WERI-Rb-1 (cell line): ENCODE data around the gene SPRED1.
A peak's percentile ranks its signal among the peaks of the same experiment; 100 is the strongest.

Source experiments
- DNase-seq: peaks from one replicate; pipeline ENCODE4 v3.0.0-alpha.2; 2020
- H3K27ac ChIP-seq: fragments of 250-450 bp; sonication (Bioruptor Pico); 2 replicates; pipeline ENCODE4 v1.5.1; 2020; ENCODE audit warnings: mild to moderate bottlenecking, moderate library complexity
- H3K27me3 ChIP-seq: fragments of 250-450 bp; sonication (Bioruptor Pico); 2 replicates; pipeline ENCODE4 v1.5.1; 2021; ENCODE audit warnings: mild to moderate bottlenecking, low read depth, moderate library complexity; ENCODE audit not compliant: insufficient read depth, severe bottlenecking
- H3K36me3 ChIP-seq: fragments of 250-450 bp; sonication (Bioruptor Pico); 2 replicates; pipeline ENCODE4 v1.5.1; 2020; ENCODE audit warnings: mild to moderate bottlenecking, moderate library complexity
- H3K4me3 ChIP-seq: 2 replicates; pipeline ENCODE4 v1.5.1; 2011; ENCODE audit warnings: low read depth, mild to moderate bottlenecking, control low read depth, low read length
- H3K9me3 ChIP-seq: fragments of 250-450 bp; sonication (Bioruptor Pico); 2 replicates; pipeline ENCODE4 v1.5.1; 2021; ENCODE audit warnings: mild to moderate bottlenecking, moderate library complexity; ENCODE audit not compliant: severe bottlenecking
- CTCF ChIP-seq: IDR thresholded peaks from 2 replicates; pipeline ENCODE4 v1.5.1; 2011; ENCODE audit warnings: low read depth, mild to moderate bottlenecking, control low read depth, inconsistent platforms, low read length

Gene SPRED1

GRCh38 chr15:38217191-38217595, 35.4 kb upstream of the SPRED1 start:
- Histone ChIP-seq H3K9me3 (no peaks in the 10 kb centered on the region), H3K27ac (no peak overlapping the region), H3K36me3 (no peaks in the 10 kb centered on the region), H3K4me3 (no peak overlapping the region), H3K27me3 (no peaks in the 10 kb centered on the region)
- TF ChIP-seq CTCF: no peak
- no peak for DNase-seq

GRCh38 chr15:38217788-38218609, 34.6 kb upstream of the SPRED1 start:
- no peaks in the 10 kb centered on the region for H3K9me3 ChIP-seq
- H3K4me3 ChIP-seq: no peak overlapping the region
- DNase-seq: peak; percentile 25
- H3K27ac ChIP-seq: no peak overlapping the region
- H3K36me3 ChIP-seq: no peaks in the 10 kb centered on the region
- no peak for TF ChIP-seq CTCF
- no peaks in the 10 kb centered on the region for H3K27me3 ChIP-seq

GRCh38 chr15:38220606-38221273, 31.9 kb upstream of the SPRED1 start:
- Histone ChIP-seq H3K9me3 (no peaks in the 10 kb centered on the region), H3K36me3 (no peaks in the 10 kb centered on the region), H3K27me3 (no peaks in the 10 kb centered on the region), H3K4me3 (no peak overlapping the region), H3K27ac (no peak overlapping the region)
- TF ChIP-seq CTCF: no peak
- DNase-seq: no peak

GRCh38 chr15:38224486-38224885, 28.1 kb upstream of the SPRED1 start:
- H3K27me3 ChIP-seq: no peaks in the 10 kb centered on the region
- no peak overlapping the region for H3K27ac ChIP-seq
- no peaks in the 10 kb centered on the region for H3K9me3 ChIP-seq
- H3K36me3 ChIP-seq: no peaks in the 10 kb centered on the region
- no peak for TF ChIP-seq CTCF
- DNase-seq: no peak
- no peak overlapping the region for H3K4me3 ChIP-seq

GRCh38 chr15:38225381-38225780, 27.3 kb upstream of the SPRED1 start:
- Histone ChIP-seq H3K27ac (no peak overlapping the region), H3K36me3 (no peaks in the 10 kb centered on the region), H3K4me3 (no peak overlapping the region), H3K27me3 (no peaks in the 10 kb centered on the region), H3K9me3 (no peaks in the 10 kb centered on the region)
- no peak for DNase-seq
- no peak for TF ChIP-seq CTCF
